K562 (cell line): ENCODE data around the gene RANBP3. TPM values are rescaled to one million over a fixed set of nuclear protein-coding genes. Genes with fewer than 3 reads are reported as not detected.
A peak's percentile ranks its signal among the peaks of the same experiment; 100 is the strongest.

Experiments used
- CHAMP1 ChIP-seq: fragments of 450-650 bp; IDR thresholded peaks from 2 replicates; pipeline ENCODE4 v1.6.1; 2016; ENCODE audit warnings: mild to moderate bottlenecking
- CSDE1 ChIP-seq, 2 experiments: fragments of 450-650 bp; IDR thresholded peaks; 2 replicates each; pipeline ENCODE4 v1.6.1; 2016; ENCODE audit warnings: mild to moderate bottlenecking in 1 of 2
- FOSL1 ChIP-seq: fragments of 200-800 bp; sonication (Bioruptor generic); conservative IDR thresholded peaks from 2 replicates; pipeline ENCODE4 v1.6.1; 2016; ENCODE audit warnings: missing genetic modification characterization, missing compliant biosample characterization
- GTF3C2 ChIP-seq: IDR thresholded peaks from 3 replicates; pipeline ENCODE4 v1.6.1; 2011; ENCODE audit warnings: borderline replicate concordance, mild to moderate bottlenecking, moderate library complexity; ENCODE audit not compliant: insufficient read length; ENCODE audit errors: extremely low read depth
- NFRKB ChIP-seq: fragments of 450-650 bp; IDR thresholded peaks from 2 replicates; pipeline ENCODE4 v1.6.1; 2016; ENCODE audit warnings: low read depth
- PCBP1 ChIP-seq: fragments of 200-400 bp; formaldehyde crosslinking; IDR thresholded peaks from 2 replicates; pipeline ENCODE4 v1.6.1; 2018; ENCODE audit warnings: mild to moderate bottlenecking, low read depth, low read length; ENCODE audit not compliant: poor library complexity, severe bottlenecking
- PRPF4 ChIP-seq: fragments of 200-400 bp; formaldehyde crosslinking; IDR thresholded peaks from one replicate; pipeline ENCODE4 v1.6.1; 2017; ENCODE audit warnings: low read length, low read depth, mild to moderate bottlenecking; ENCODE audit not compliant: insufficient read depth, poor library complexity, severe bottlenecking
- SRSF1 ChIP-seq: fragments of 200-400 bp; formaldehyde crosslinking; IDR thresholded peaks from 2 replicates; pipeline ENCODE4 v1.6.1; 2017; ENCODE audit warnings: mild to moderate bottlenecking, low read depth, low read length, moderate library complexity
- TEAD4 ChIP-seq, 2 experiments: sonication (generic) in 1 of 2; formaldehyde crosslinking in 1 of 2; IDR thresholded peaks; 2 replicates each; pipeline versions ENCODE4 v1.6.1 to v1.8.0; 2012 to 2022; ENCODE audit warnings: borderline replicate concordance in 1 of 2, inconsistent platforms in 1 of 2, low read length in 1 of 2, mild to moderate bottlenecking in 1 of 2, missing genetic modification reagents in 1 of 2
- ZBED1 ChIP-seq: IDR thresholded peaks from 2 replicates; pipeline ENCODE4 v1.6.1; 2014
- ZBTB11 ChIP-seq, 3 experiments: fragments of 200-800 bp in 1 of 3; fragments of 250-450 bp in 1 of 3; fragments of 450-650 bp in 1 of 3; sonication (Bioruptor Pico) in 1 of 3; sonication (Bioruptor generic) in 1 of 3; formaldehyde crosslinking in 1 of 3; IDR thresholded peaks; 2 replicates each; pipeline versions ENCODE4 v1.6.1 to v1.8.0; 2016 to 2022; ENCODE audit warnings: mild to moderate bottlenecking in 2 of 3, missing genetic modification characterization in 2 of 3, missing compliant biosample characterization in 1 of 3, moderate library complexity in 1 of 3
- ZFP36 ChIP-seq: fragments of 150-350 bp; IDR thresholded peaks from 2 replicates; pipeline ENCODE4 v1.6.1; 2018; ENCODE audit warnings: low read length, low read depth; ENCODE audit not compliant: partially characterized antibody
- ZNF316 ChIP-seq: fragments of 450-650 bp; IDR thresholded peaks from 2 replicates; pipeline ENCODE4 v1.6.1; 2016
- ZNF740 ChIP-seq, 3 experiments: fragments of 200-800 bp in 1 of 3; sonication (Bioruptor generic) in 1 of 3; sonication (generic) in 1 of 3; formaldehyde crosslinking in 1 of 3; IDR thresholded peaks; 2 replicates each; pipeline versions ENCODE4 v1.6.1 to v1.8.0; 2016 to 2022; ENCODE audit warnings: mild to moderate bottlenecking in 2 of 3, missing compliant biosample characterization in 2 of 3, missing genetic modification characterization in 2 of 3, missing genetic modification reagents in 1 of 3
- polyA plus RNA-seq, 8 experiments: library from polyadenylated mRNA; depleted of rRNA in 4 of 8; stranded (reverse) in 5 of 8; unstranded in 3 of 8; fragments of >200 nt; fragmentation: Nextera tagmentation in 2 of 8; fragmentation: Illumina TruSeq in 1 of 8; extraction: Ambion mirVana in 2 of 8; extraction: Trizol in 1 of 8; gene quantifications; 2 replicates each; pipeline versions ENCODE4 v1.2.1 to v1.2.3, GENCODE V29; 2011 to 2014; ENCODE audit warnings: inconsistent platforms in 1 of 8, missing spikeins in 1 of 8
- total RNA-seq, 7 experiments: library from RNA; depleted of rRNA in 6 of 7; stranded (reverse); fragments of >200 nt in 6 of 7; fragmentation: Illumina TruSeq in 2 of 7; extraction: Trizol in 2 of 7; gene quantifications; 2 replicates each; pipeline versions ENCODE4 v1.2.1 to v1.2.3, GENCODE V29; 2011 to 2021; ENCODE audit warnings: low replicate concordance in 1 of 7

Gene RANBP3
- total and polyA plus RNA-seq, 9 of the 15 experiments (the other 6 are each of a cell fraction or from before 2014, with no cell fraction given) = 0.90 to 95.1 (median 63.2) TPM

GRCh38 chr19:5977785-5978605 lies at the start of gene RANBP3 (continued):
- TF ChIP-seq CHAMP1 = no peak
- no peak for TF ChIP-seq SRSF1
- TF ChIP-seq ZNF740 (CRISPR knock-in tag; IDR thresholded peaks at IDR 0.05) = peak; percentile 71; the same call in 1 of the 2 replicates
- no peak for TF ChIP-seq ZNF740 (tag; IDR thresholded peaks at IDR 0.05)
- peak in 1 of 2 experiments; percentile 35; a peak in 1 of 4 replicates for TF ChIP-seq CSDE1 (IDR thresholded peaks at IDR 0.05)
- TF ChIP-seq GTF3C2 = no peak
- no peak for TF ChIP-seq ZBED1
- 0 out of 2 replicates have a peak, but pooled peaks have one; percentile 44 for TF ChIP-seq NFRKB
- TF ChIP-seq ZFP36 = no peak
- peak; percentile 52; the same call in 1 of the 2 replicates for TF ChIP-seq TEAD4 (IDR thresholded peaks at IDR 0.05; ENCODE audit: low read length)
- TF ChIP-seq TEAD4 (CRISPR knock-in tag; IDR thresholded peaks at IDR 0.05; ENCODE audit: borderline replicate concordance) = peak; percentile 97; the same call in 1 of the 2 replicates
- TF ChIP-seq FOSL1 (tag) = no peak
- TF ChIP-seq PRPF4 = no peak
- TF ChIP-seq ZNF316 = no peak
- no peak; a peak in 1 of 6 replicates for TF ChIP-seq ZBTB11 (CRISPR knock-in tag; IDR thresholded peaks at IDR 0.05)
- peak; percentile 49 for TF ChIP-seq PCBP1
